GM18951 (cell line): Measurements from ENCODE around the gene TENM3.

ENCODE experiments used
- POLR2A ChIP-seq: IDR thresholded peaks from 4 replicates; pipeline ENCODE4 v1.6.1; 2011; ENCODE audit warnings: mild to moderate bottlenecking; ENCODE audit not compliant: insufficient read length, insufficient read depth; ENCODE audit errors: extremely low read depth
- in situ Hi-C: fragments of 300-500 bp; cut with MboI; formaldehyde crosslinking; loops from one replicate; pipeline ENCODE4 v1.12.0; 2022; ENCODE audit warnings: low sequenced_read_pairs, mixed read lengths, inconsistent platforms; ENCODE audit not compliant: unreplicated experiment

Gene TENM3

GRCh38 chr4:182254026-182254780, 11.0 kb downstream of the TENM3 start:
- TF ChIP-seq POLR2A = no peak
- in situ Hi-C loops = no loop called here

GRCh38 chr4:182255441-182256190, 12.4 kb downstream of the TENM3 start:
- in situ Hi-C loops = no loop called here
- TF ChIP-seq POLR2A = no peak

- no peak for TF ChIP-seq POLR2A
- in situ Hi-C loops = no loop called here
Observed at GRCh38 chr4:182257016-182257415, 13.8 kb downstream of the TENM3 start.

- no peak for TF ChIP-seq POLR2A
- in situ Hi-C loops = no loop called here
Observed at GRCh38 chr4:182257503-182257902, 14.3 kb downstream of the TENM3 start.

GRCh38 chr4:182258441-182259000, 15.3 kb downstream of the TENM3 start:
- TF ChIP-seq POLR2A = no peak
- in situ Hi-C loops = no loop called here

- no peak for TF ChIP-seq POLR2A
- in situ Hi-C loops = no loop called here
Observed at GRCh38 chr4:182261651-182262223, 18.5 kb downstream of the TENM3 start.

- in situ Hi-C loops = no loop called here
- TF ChIP-seq POLR2A = no peak
Observed at GRCh38 chr4:182263562-182263961, 20.4 kb downstream of the TENM3 start.

GRCh38 chr4:182264139-182264752, 21.0 kb downstream of the TENM3 start:
- in situ Hi-C loops = no loop called here

GRCh38 chr4:182265881-182266280, 22.7 kb downstream of the TENM3 start:
- TF ChIP-seq POLR2A = no peak
- in situ Hi-C loops = no loop called here

More at GRCh38 chr4:182264139-182264752, 21.0 kb downstream of the TENM3 start:
- TF ChIP-seq POLR2A = no peak

- no peak for TF ChIP-seq POLR2A
- in situ Hi-C loops = no loop called here
Observed at GRCh38 chr4:182267048-182267447, 23.8 kb downstream of the TENM3 start.

GRCh38 chr4:182268966-182269365, 25.8 kb downstream of the TENM3 start:
- in situ Hi-C loops = no loop called here
- no peak for TF ChIP-seq POLR2A

- in situ Hi-C loops = no loop called here
- TF ChIP-seq POLR2A = no peak
Observed at GRCh38 chr4:182271731-182272130, 28.5 kb downstream of the TENM3 start.

GRCh38 chr4:182272151-182272550, 28.9 kb downstream of the TENM3 start:
- in situ Hi-C loops = no loop called here
- TF ChIP-seq POLR2A = no peak

- in situ Hi-C loops = no loop called here
Observed at GRCh38 chr4:182273191-182273935, 30.2 kb downstream of the TENM3 start.

More at GRCh38 chr4:182273191-182273935, 30.2 kb downstream of the TENM3 start:
- TF ChIP-seq POLR2A = no peak
